ENCODE data around the gene FOXC1. TPM values are rescaled to one million over a fixed set of nuclear protein-coding genes. Genes with fewer than 3 reads are reported as not detected.

The FOXC1 gene
- total RNA-seq, 4 donors from 2014 or later: 3.8 to 10.1 (median 6.7) TPM

DNA sequence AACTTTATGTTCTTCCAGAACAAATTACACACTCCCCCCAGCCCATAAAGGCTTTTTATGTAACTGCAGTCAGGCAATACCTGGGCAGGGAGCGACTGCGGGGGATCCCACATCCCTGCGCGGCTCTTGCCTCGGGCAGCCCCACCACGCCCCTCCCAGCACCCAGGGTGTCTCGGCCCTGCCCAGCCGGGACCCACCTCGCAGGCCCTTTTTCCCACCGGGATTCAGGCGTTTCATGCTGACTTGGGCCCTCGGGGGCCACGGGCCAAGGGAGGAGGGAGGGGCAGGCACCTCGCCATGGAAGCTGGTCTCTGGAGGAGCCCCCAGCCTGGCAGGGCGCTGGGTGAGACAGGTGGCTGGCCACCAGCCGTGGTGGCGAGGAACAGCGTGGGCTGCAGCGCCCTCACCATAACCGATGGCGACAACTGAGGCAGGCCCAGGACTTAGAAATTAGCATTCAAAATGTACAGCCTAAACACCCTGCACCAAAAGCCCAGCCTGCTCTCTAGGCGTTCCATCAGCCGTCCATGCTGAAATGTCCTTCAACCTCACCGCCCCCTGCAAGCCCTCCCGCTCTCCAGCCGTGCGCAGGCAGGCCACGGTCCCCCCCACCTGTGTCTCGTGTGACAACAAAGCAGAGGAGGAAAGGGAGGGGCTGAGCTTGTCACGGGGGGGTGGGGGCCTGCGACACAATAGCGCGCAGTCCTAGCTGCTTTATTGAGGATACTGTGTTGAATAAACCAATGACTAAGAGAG is 15.1 kb upstream of the FOXC1 start:
- TF ChIP-seq, protein P1, sequence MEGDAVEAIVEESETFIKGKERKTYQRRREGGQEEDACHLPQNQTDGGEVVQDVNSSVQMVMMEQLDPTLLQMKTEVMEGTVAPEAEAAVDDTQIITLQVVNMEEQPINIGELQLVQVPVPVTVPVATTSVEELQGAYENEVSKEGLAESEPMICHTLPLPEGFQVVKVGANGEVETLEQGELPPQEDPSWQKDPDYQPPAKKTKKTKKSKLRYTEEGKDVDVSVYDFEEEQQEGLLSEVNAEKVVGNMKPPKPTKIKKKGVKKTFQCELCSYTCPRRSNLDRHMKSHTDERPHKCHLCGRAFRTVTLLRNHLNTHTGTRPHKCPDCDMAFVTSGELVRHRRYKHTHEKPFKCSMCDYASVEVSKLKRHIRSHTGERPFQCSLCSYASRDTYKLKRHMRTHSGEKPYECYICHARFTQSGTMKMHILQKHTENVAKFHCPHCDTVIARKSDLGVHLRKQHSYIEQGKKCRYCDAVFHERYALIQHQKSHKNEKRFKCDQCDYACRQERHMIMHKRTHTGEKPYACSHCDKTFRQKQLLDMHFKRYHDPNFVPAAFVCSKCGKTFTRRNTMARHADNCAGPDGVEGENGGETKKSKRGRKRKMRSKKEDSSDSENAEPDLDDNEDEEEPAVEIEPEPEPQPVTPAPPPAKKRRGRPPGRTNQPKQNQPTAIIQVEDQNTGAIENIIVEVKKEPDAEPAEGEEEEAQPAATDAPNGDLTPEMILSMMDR (IDR thresholded peaks at IDR 0.05): no peak
- DNase-seq (ENCODE audit: low spot score) (no peak), ATAC-seq (ENCODE audit: low FRiP score) (no peak)

DNA sequence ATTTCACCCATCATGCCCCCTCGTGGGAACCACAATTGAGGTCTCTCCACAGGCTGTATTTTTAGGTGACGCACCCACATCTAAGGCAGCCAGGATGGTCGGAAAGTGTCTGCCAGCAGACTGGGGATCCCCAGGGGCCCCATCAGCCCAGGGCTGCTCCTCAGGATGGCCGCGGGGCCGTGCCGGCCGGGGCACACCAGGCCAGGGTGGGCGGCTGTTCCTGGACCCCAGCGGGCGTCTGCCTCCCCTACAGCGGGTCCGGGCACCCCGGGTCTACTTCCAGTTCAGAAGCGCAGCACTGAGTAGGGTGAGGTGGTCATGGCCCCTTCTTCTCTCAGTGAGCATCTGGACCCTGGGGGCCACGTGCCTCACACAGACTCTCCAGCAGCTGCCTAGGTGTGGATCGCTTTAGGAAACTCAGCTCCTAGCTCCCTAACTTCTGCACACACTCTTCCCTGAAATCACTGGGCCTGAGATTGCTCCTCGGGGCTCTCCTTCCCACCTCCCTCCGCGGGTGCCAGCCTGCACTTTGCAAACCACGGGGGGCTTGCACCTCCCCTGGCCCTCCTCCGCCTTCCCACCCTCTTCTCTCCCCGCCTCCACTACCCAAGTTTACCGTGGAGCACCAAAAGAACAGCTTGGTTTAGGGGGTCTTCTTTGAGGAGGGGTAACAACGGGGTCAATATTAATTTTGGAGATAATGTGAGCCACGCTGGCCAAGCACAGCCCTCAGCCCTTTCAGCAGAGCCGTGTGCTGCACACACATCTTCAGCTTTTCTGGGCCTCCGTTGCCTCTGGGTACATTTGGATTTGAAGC is 14.2 kb upstream of the FOXC1 start:
- ATAC-seq (ENCODE audit: low FRiP score): no peak
- no peak for DNase-seq (ENCODE audit: low spot score)
- TF ChIP-seq, protein P1 (IDR thresholded peaks at IDR 0.05): no peak

DNA sequence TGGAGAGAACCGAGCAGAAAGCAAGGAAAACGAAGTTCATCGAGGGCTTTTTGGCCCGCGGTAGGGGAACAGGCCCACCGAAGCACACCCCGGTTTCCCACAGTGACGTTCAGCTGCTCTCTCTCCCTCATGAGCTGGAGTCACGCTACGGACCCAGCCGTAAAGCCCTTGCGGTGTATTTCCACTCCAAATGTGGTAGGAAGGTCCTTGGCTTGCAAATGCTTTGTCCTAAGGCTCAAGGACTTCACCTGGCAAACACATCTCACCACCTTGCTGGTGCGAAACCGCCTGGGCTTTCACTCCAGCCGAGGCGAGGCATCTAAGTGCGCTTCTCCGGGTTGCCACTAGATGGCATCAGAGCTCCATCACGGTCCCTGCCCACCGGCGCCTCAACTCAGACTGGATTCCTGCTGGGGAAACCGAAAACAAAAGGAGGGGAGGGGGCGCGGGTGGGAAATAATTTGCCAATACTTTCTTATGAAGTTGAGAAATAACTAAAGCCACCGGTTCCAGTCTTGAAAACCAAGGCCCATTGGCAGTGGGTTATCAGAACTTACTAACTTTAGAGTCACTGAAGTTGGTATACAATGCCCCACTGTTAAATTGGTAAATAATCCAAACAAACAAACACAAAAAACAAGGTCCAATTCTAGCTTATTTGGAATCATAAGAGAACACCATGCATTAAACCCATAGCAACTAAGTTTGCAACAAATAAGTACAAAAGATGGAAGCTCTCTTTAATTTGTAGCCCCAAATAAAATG is 13.4 kb upstream of the FOXC1 start:
- DNase-seq (ENCODE audit: low spot score) (no peak), ATAC-seq (ENCODE audit: low FRiP score) (peak; percentile 49)
- TF ChIP-seq, protein P1 (IDR thresholded peaks at IDR 0.05): peak in 2 of 3 donors; percentile 27 to 84

DNA sequence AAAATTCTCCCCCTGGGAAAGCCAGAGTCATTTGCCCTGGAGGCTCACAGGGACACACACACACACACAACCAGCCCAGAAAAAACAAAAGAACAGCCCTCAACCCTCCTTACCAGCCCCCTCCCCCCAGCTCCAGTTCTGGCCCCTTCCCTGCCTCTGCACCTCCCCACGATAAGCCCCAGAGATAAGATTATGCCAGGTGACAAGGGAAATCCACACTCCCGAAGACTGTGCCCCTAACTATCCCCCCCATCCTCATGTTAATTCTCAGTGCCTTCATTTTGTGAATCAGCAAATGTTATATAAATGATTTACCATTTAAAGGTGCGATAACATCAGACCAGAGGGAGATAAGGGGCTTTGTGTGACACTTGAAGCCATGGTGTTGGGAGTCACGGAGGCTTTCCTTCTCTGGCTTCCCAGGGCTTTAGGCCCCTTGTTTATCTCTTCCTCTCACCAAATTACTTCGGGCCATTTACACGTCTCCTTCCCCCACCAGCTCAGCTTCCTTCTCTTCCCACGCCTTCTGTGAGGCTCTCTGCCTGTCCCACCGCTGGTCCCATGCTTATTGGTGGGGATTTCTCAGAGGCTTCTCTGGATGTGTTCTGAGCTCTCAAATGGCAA is 12.5 kb upstream of the FOXC1 start:
- TF ChIP-seq, protein P1 (IDR thresholded peaks at IDR 0.05): no peak
- DNase-seq (ENCODE audit: low spot score) (no peak), ATAC-seq (ENCODE audit: low FRiP score) (no peak)

DNA sequence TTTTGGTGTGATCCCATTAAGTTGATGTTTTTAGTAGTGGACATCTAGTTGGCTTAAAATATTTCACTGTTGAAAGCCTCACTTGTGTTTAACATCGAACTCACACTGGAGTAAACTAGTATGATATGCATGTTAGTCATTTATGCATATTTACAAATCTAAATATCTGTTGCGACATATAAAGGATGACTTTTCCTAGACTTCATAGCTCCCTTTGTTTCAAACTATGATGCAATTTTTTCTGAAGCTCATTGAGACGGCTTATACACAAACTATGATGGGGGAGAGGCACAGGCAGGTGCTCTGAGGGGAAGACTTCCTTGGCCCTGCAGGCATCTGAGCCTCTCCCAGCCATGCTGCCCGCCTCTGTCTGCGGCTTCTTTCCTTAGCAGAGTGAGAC is 11.8 kb upstream of the FOXC1 start:
- TF ChIP-seq, protein P1 (IDR thresholded peaks at IDR 0.05): no peak
- DNase-seq (ENCODE audit: low spot score): no peak

DNA sequence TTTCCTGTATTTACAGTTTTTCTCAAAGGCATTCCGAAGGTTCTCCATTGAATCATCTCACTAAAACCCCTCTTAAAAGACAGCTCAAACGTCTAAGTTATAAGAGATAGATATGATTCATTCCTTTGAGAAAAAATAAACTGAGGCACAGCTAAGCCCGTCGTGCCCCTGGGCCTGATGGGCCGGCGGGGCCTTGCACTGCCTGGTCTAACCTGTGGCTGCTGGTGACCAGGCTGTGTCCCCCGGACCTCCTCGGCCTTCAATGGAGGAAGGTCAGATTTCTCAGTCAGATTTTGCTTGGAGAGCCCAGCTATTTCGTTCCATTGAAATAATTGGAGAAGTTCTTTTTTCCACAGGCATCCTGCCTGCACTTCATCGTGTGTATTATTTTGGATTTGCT is 11.3 kb upstream of the FOXC1 start:
- TF ChIP-seq, protein P1 (IDR thresholded peaks at IDR 0.05): no peak
- ATAC-seq (ENCODE audit: low FRiP score) (no peak), DNase-seq (ENCODE audit: low spot score) (no peak)

More for the DNA sequence above, 11.8 kb upstream of the FOXC1 start:
- no peak for ATAC-seq (ENCODE audit: low FRiP score)

Measured in omental fat pad (tissue), 4 donors.